ENCODE results near the gene FLVCR2. TPM values are rescaled to one million over a fixed set of nuclear protein-coding genes. Genes with fewer than 3 reads are reported as not detected.

FLVCR2 gene
- total RNA-seq, 4 donors from 2014 or later = 4.3 to 9.1 (median 6.3) TPM

DNA sequence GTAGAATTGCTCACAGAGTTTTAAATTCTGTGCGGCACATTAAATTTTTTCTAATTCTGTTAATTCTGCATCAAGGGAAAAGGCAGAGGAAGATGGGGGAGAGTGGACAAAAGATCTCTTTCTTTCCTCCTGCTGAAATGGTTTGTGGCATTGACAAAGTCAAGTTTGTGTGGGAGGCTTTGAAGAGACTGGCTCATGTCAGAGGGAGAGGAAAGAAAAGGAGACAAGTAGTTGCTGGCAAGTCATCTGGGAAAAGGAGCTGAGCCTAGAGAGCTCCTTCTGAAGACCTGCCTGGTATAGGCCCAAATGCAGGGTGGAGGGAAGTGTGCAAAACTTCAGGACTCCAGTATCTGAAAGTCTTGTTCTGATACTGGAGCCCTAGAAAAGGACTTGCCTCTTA lies 119.0 kb downstream of the FLVCR2 start:
- H3K36me3 ChIP-seq = peaks cover 13 to 16% of the 10 kb centered on the region in 2 donors
- intact Hi-C loops (cut with DNase I) = no loop called here
- H3K4me3 ChIP-seq (replicated peaks in 1 of 3) = no peak overlapping the region
- WGBS, 2 donors = 94 to 98% methylated on average over 1 of the region's 1 CpG
- H3K9me3 ChIP-seq = no peaks in the 10 kb centered on the region
- H3K27ac ChIP-seq = no peak overlapping the region
- TF ChIP-seq POLR2A (IDR thresholded peaks at IDR 0.05) (no peak), CTCF (IDR thresholded peaks at IDR 0.05) (no peak)
- peaks cover 0 to under 1% of the 10 kb centered on the region in 2 donors for H3K4me1 ChIP-seq
- no peak for DNase-seq
- no peaks in the 10 kb centered on the region for H3K27me3 ChIP-seq

Small RNAs within 50 kb of the gene (small RNA-seq; reads per million reads assigned to genes)
- gene RNA5SP387 = not detected

Other genes with a start within 250 kb of the FLVCR2 start
- gene JDP2, start 150.6 kb upstream of the FLVCR2 start, total RNA-seq = 10 to 100 TPM; 24.2 to 54.6 (median 36.3) TPM
- 1 to 10 TPM in 3 of 4 donors, not detected in 1; 1.6 to 6.6 (median 4.9) TPM for gene BATF, start 56.2 kb upstream of the FLVCR2 start, total RNA-seq
- gene ERG28, start 82.3 kb downstream of the FLVCR2 start, total RNA-seq = 10 to 100 TPM; 12.1 to 17.3 (median 15.0) TPM
- gene TTLL5, start 82.6 kb downstream of the FLVCR2 start, total RNA-seq = 10 to 100 TPM; 31.8 to 65.1 (median 35.7) TPM